Inflammatory macrophage treated with lipopolysaccharide for 4 hours (primary cell): ENCODE data around the gene MPO.

Experiments used
- DNase-seq: peaks from one replicate; pipeline ENCODE4 v3.0.0-alpha.2; 2020

Gene MPO

GRCh38 chr17:58319173-58320162, 38.7 kb upstream of the MPO start:
- DNase-seq = no peak

- no peak for DNase-seq
These were observed 38.0 kb upstream of the MPO start for GRCh38 chr17:58318627-58319172.

- no peak for DNase-seq
These were observed 37.3 kb upstream of the MPO start for GRCh38 chr17:58318065-58318481.

GRCh38 chr17:58317421-58318064, 36.8 kb upstream of the MPO start:
- DNase-seq = peak; percentile 63

- DNase-seq = no peak
These were observed 35.7 kb upstream of the MPO start for GRCh38 chr17:58316260-58316960.

- DNase-seq = no peak
These were observed 35.0 kb upstream of the MPO start for GRCh38 chr17:58315750-58316149.

GRCh38 chr17:58315281-58315711, 34.6 kb upstream of the MPO start:
- DNase-seq = no peak

- no peak for DNase-seq
These were observed 33.9 kb upstream of the MPO start for GRCh38 chr17:58314706-58315015.

- DNase-seq = no peak
These were observed 33.3 kb upstream of the MPO start for GRCh38 chr17:58313815-58314705.

- no peak for DNase-seq
These were observed 32.1 kb upstream of the MPO start for GRCh38 chr17:58312829-58313228.

- no peak for DNase-seq
These were observed 31.4 kb upstream of the MPO start for GRCh38 chr17:58312021-58312630.

- DNase-seq = no peak
These were observed 30.7 kb upstream of the MPO start for GRCh38 chr17:58311429-58311894.

GRCh38 chr17:58310511-58311428, 30.0 kb upstream of the MPO start:
- DNase-seq = no peak

- no peak for DNase-seq
These were observed 29.2 kb upstream of the MPO start for GRCh38 chr17:58309918-58310259.

- no peak for DNase-seq
These were observed 28.5 kb upstream of the MPO start for GRCh38 chr17:58308985-58309917.

- peak; percentile 66 for DNase-seq
These were observed 27.6 kb upstream of the MPO start for GRCh38 chr17:58308173-58308984.

- no peak for DNase-seq
These were observed 26.9 kb upstream of the MPO start for GRCh38 chr17:58307468-58308172.
